Neural crest cell (in vitro differentiated cells): ENCODE measurements around the gene RXRA. TPM values are rescaled to one million over a fixed set of nuclear protein-coding genes. Genes with fewer than 3 reads are reported as not detected.

Source experiments
- DNase-seq: peaks from one replicate; pipeline ENCODE4 v3.0.0; 2021; ENCODE audit warnings: low read depth, mixed read lengths, low spot score
- H3K27ac Mint-ChIP-seq: one replicate; pipeline ENCODE4 v1.8.0; 2021; ENCODE audit warnings: mild to moderate bottlenecking, mixed read lengths; ENCODE audit not compliant: unreplicated experiment
- H3K27me3 Mint-ChIP-seq: 2 replicates; pipeline ENCODE4 v1.8.0; 2021; ENCODE audit warnings: low read depth, mild to moderate bottlenecking, mixed read lengths
- H3K36me3 Mint-ChIP-seq: 2 replicates; pipeline ENCODE4 v1.8.0; 2021; ENCODE audit warnings: low read depth, mild to moderate bottlenecking, mixed read lengths
- H3K4me1 Mint-ChIP-seq: 2 replicates; pipeline ENCODE4 v1.8.0; 2021; ENCODE audit warnings: mixed read lengths
- H3K4me3 Mint-ChIP-seq: one replicate; pipeline ENCODE4 v1.8.0; 2021; ENCODE audit warnings: mild to moderate bottlenecking, mixed read lengths
- H3K9me3 Mint-ChIP-seq: 2 replicates; pipeline ENCODE4 v1.8.0; 2021; ENCODE audit warnings: mixed read lengths
- total RNA-seq: library from RNA; stranded (reverse); gene quantifications from 2 replicates; pipeline ENCODE4 v1.2.1, GENCODE V29; 2021
- TF ChIP-seq, protein P1 (sequence below): fragments of 200-600 bp; sonication (generic); conservative IDR thresholded peaks from 2 replicates; pipeline ENCODE4 v1.5.0; 2021; ENCODE audit warnings: antibody characterized with exemption, mild to moderate bottlenecking

RXRA gene
- total RNA-seq, 1 donor from 2014 or later = 41.2 TPM

DNA sequence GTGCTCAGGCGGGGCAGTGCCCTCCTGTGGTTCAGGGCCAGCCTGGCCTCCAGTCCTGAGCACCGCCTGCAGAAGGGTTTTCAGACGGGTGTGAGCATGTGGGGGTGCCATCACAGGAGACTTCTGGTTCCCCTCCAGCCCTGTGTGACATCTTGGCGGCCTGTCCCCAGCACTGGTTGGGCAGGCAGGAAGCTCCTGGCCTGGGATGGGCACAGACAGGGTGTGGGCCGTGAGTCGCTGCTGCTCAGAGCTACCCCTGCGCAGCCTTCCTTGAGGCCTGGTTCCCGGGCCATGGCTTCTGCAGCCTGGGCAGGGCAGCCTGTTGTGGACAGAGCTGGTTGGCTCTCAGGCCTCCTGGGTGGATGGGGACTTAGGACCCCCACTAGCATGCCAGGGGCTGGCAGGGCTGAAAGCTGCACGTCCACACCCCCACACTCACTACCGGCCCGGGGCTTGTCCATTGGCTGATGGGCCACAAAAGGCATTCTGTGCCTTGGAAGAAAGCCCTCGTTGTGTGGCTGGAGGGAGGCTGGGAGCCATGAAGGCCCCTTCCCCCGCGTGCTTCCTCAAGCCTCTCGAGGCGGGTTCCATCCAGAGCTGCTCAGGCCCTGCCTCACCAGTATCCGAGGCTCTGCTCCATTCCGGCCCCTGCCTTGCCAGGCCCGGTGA is 58.7 kb downstream of the RXRA start:
- no peaks in the 10 kb centered on the region for H3K27me3 Mint-ChIP-seq

DNA sequence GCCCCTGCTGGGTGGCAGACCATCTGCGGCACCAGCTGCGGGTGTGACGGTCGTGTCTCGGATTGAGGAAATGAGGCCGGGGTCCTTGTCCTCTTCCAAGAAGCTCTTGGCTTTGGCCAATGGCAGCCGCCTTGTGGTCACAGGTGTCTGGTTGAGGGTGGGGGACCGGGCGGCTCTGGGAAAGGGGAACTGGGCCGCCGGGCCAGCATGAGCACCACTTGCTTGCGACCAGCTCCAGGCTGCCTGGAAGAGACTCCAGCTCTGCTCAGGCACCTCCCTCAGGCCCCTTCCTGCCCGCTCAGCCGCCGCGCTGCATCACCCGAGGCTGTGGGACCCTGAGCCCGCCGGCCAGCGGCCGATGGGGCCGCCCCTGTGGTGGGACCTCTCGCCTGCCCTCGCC is 59.7 kb downstream of the RXRA start:
- H3K9me3 Mint-ChIP-seq = no peaks in the 10 kb centered on the region
- no peak overlapping the region for H3K27ac Mint-ChIP-seq
- no peaks in the 10 kb centered on the region for H3K36me3 Mint-ChIP-seq
- TF ChIP-seq, protein P1, sequence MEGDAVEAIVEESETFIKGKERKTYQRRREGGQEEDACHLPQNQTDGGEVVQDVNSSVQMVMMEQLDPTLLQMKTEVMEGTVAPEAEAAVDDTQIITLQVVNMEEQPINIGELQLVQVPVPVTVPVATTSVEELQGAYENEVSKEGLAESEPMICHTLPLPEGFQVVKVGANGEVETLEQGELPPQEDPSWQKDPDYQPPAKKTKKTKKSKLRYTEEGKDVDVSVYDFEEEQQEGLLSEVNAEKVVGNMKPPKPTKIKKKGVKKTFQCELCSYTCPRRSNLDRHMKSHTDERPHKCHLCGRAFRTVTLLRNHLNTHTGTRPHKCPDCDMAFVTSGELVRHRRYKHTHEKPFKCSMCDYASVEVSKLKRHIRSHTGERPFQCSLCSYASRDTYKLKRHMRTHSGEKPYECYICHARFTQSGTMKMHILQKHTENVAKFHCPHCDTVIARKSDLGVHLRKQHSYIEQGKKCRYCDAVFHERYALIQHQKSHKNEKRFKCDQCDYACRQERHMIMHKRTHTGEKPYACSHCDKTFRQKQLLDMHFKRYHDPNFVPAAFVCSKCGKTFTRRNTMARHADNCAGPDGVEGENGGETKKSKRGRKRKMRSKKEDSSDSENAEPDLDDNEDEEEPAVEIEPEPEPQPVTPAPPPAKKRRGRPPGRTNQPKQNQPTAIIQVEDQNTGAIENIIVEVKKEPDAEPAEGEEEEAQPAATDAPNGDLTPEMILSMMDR = no peak
- no peak for DNase-seq
- no peak overlapping the region for H3K4me3 Mint-ChIP-seq
- peaks cover 34% of the 10 kb centered on the region for H3K4me1 Mint-ChIP-seq
- H3K27me3 Mint-ChIP-seq = no peaks in the 10 kb centered on the region

More for the DNA sequence above, 58.7 kb downstream of the RXRA start:
- no peak overlapping the region for H3K4me3 Mint-ChIP-seq
- H3K27ac Mint-ChIP-seq = peak overlapping the region; percentile 50
- peaks cover 34% of the 10 kb centered on the region for H3K4me1 Mint-ChIP-seq
- peak; percentile 31 for DNase-seq
- no peaks in the 10 kb centered on the region for H3K9me3 Mint-ChIP-seq
- TF ChIP-seq, protein P1 = no peak
- no peaks in the 10 kb centered on the region for H3K36me3 Mint-ChIP-seq

DNA sequence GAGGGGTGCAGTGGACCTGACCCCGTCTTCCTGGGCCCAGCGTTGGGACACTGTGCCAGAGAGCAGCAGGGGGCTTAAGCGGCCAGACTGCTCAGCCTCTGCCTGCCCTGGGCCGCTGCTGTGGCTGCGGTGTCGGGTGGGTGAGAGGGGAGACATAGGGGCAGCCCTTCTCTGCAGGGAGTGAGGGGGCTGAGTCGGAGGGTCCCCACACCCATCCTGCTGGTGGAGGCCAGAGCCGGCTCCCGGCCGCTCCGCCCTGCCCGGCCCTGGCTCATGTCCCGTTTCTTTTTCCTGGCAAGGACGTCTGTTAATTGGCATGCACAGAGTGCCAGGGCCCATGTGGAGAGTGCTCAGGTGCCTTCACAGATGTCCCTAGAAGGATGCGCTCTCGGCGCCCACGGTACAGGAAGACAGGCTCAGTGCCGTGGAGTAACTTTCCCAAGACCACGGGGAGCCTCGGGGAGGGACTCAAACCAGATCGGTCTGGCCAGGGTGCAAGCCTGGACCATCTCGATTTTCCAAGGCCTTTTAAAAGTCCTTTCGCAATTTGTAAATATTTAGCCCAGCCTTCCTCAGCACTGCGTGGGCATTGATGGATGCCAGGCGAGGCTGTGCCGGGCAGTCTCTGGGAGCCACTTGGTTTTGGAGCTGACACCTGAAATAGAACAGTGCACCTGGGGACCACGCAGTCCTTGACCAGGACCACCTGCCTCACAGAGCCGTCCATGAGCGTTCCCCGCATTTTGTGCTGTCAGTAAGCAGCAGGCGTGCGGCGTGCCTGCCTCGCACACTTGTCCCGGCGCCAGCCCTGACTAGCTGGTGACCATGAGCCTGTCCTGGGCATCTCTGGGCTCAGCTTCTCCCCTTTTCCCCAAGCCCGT is 60.9 kb downstream of the RXRA start:
- no peak for DNase-seq
- peak overlapping the region; percentile 50 for H3K27ac Mint-ChIP-seq
- no peaks in the 10 kb centered on the region for H3K27me3 Mint-ChIP-seq
- TF ChIP-seq, protein P1 = no peak
- H3K4me3 Mint-ChIP-seq = no peak overlapping the region
- H3K9me3 Mint-ChIP-seq = no peaks in the 10 kb centered on the region
- H3K4me1 Mint-ChIP-seq = peaks cover 31% of the 10 kb centered on the region
- no peaks in the 10 kb centered on the region for H3K36me3 Mint-ChIP-seq

DNA sequence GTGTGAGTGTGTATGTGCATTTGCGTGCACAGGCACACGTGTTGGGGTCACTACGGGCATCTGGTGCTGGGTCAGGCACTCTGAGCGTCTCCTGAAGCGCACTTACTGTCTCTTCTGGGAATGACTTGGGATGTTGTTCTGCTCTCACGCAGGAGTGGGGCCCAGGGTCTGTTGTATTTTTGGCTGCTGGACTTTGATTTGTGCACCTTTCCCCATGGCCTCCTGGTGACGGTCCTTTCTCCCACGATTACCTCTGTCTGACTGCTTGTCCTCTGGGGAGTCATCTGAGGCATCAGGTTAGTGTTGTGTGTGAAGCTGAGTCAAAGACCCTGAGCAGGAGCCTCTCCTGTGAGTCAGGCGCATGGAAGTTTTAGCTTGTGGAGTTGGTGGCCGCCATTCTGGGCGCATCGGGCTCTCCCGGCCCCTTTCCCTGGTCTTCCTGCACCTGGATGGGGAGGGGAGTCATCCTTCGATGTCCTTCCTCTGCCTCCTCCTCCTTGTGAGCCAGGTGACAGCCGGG is 62.1 kb downstream of the RXRA start:
- no peak overlapping the region for H3K4me3 Mint-ChIP-seq
- DNase-seq = no peak
- H3K4me1 Mint-ChIP-seq = peaks cover 19% of the 10 kb centered on the region
- H3K9me3 Mint-ChIP-seq = no peaks in the 10 kb centered on the region
- H3K36me3 Mint-ChIP-seq = no peaks in the 10 kb centered on the region
- peak overlapping the region; percentile 95 for H3K27ac Mint-ChIP-seq
- no peaks in the 10 kb centered on the region for H3K27me3 Mint-ChIP-seq
- TF ChIP-seq, protein P1 = no peak

DNA sequence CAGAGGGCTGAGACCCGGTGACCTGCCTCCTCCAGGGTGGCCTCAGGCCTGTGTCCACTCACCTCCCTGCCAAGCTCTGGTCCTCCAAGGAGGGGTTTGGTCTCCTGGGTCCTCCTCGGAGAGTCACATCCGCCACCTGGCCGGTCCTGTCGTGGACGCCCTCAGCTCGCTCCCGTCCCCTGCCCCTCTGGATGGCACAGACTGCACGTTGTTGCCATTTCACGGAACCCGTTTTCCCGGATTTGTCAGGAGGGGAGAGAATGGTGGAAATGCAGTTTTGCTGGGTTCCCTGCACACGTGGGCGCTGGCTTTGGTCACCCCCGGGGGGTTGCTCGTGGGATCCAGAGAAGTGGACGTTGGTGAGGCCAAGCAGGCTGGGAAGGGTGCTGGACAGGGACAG is 62.7 kb downstream of the RXRA start:
- Mint-ChIP-seq H3K36me3 (peaks cover 2% of the 10 kb centered on the region), H3K27me3 (no peaks in the 10 kb centered on the region), H3K9me3 (peaks cover 2% of the 10 kb centered on the region), H3K27ac (no peak overlapping the region), H3K4me1 (peaks cover 16% of the 10 kb centered on the region), H3K4me3 (no peak overlapping the region)
- TF ChIP-seq, protein P1 = no peak
- DNase-seq = no peak
